GM20431 (cell line): ENCODE results near the gene CTSZ.

Experiments used
- in situ Hi-C: fragments of 300-500 bp; cut with MseI, MboI; formaldehyde crosslinking; loops from one replicate; pipeline ENCODE4 v1.15.0; 2020; ENCODE audit warnings: low sequenced_read_pairs; ENCODE audit not compliant: unreplicated experiment

The CTSZ gene

DNA sequence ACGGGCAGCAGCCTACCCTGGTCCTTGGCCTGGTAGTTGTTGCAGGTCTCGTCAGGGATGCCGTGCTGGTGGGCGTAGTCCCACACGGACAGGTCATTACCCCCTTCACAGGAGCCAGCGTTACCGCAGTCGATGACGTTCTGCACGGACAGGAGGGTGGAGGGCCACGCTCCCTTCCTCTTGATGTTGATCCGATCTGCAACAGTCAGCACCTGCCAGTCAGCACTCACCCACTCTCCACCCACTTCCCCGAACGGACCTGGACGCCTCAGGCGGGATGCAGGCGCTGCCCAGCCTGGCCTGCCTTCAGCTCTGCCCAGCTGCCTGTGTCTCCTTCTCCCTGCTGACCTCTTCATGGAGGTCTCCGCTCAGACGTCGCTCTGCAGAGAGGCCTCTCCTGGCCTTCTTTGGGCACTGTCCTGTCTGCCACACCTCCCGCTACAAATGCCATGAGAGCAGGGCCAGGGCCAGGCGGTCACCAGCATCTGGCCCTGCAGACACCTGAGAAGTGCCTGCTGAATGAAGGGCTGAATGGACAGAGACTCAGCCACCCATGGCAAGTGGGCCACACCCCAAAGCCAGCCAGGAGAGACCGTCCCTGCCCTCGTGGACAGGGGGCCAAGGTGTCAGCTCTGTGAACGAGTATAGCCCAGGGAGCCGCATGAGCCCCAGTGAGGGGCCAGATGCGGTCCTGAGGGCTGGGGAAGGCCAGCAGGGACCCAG is 5.4 kb downstream of the CTSZ start:
- in situ Hi-C loops: no loop called here

DNA sequence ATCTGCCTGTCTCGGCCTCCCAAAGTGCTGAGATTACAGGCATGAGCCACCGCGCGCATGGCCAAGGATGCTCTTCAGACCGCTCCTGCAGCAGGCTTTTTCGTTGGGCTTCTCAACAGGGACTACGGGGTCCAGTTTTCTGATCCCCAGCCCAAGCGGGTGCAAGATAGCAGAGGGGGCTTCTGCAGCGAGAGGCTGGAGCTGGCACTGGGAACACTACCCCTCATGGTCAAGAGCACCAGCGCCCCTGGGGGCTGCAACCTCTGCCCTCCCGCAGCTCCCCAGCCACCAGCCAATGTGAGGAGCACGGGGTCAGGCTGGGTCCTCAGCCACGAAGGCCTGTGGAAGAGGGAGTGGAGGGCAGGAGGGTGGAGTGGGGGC is 6.0 kb downstream of the CTSZ start:
- in situ Hi-C loops: no loop called here

DNA sequence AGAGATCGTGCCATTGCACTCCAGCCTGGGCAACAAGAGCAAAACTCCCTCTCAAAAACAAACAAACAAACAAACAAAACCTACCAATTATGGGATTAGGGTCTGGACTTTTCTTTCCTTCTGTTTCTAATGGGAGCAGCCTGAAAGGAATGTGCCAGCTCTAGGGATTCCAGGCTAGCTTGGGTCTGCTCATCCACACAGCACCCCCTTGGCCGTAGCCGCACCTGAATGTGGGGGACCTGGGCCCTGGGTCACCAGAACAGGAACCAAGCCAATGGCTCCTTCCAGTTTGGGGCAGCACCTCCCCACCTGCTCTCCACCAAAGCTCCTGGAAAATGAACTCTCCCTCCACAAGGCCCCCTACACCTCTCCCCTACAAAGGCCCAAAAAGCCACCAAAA is 6.7 kb downstream of the CTSZ start:
- in situ Hi-C loops: no loop called here

DNA sequence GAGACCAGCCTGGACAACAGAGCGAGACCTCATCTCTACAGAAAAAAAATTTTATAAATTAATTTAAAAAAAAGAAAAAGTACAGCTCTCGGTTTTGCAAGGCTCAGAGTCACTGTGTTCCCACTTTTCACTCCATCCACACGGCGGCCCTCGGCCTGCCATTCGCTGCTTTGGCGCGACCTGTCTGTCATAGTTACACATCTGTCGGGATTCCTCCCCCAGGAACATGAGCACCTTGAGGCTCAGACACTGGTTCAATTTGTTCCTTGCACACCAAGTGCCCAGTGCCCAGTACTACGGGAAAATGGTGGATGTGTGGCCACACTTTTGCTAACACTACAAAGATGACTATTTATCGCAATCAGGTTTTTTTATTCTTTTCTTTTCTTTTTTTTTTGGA is 8.4 kb downstream of the CTSZ start:
- in situ Hi-C loops: no loop called here

DNA sequence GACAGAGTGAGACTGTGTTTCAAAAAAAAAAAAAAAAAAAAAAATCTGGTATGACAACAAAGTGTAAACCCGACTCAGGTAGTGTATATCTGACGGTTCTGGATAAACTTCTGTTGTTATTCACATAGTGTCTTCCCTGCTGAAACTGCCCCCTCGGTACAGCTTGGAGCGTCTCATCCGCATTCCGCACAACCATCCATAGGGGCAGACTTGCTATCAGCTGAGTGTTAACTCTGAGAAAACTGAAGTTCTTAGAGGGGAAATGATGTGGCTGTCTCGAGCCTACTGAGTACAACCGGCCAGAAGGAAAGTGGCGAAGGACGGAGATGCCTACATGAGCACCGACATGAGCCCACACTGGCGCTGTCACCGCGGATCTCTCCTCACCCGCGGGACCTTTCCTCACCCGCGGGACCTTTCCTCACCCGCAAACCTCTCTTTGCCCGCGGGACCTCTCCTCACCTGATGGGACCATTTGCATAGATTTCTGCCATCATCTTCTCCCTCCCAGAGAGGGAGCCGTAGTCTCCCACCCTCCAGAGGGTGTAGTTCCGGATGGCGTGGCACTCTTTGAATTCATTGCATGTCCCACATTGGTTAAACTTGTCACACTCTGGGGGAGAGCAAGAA is 9.8 kb downstream of the CTSZ start:
- in situ Hi-C loops: no loop called here

DNA sequence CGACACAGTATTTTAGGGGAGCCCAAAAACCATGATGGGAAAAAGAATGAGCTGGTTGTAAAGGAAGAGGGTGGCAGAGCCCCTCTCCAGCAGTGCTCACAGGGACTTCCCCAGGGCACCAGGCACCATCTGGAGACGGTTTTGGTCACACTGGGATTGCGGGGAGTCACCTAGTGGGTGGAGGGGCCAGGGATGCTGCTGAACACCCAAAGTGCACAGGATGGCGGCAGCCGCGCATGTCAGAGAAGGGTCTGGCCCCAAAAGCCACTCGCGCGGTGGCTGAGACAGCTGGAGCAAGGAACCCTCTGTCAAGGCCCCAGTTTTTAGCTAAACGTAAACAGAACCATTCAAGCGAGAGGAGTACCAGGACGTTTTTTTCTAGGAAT is 10.8 kb downstream of the CTSZ start:
- in situ Hi-C loops: no loop called here

DNA sequence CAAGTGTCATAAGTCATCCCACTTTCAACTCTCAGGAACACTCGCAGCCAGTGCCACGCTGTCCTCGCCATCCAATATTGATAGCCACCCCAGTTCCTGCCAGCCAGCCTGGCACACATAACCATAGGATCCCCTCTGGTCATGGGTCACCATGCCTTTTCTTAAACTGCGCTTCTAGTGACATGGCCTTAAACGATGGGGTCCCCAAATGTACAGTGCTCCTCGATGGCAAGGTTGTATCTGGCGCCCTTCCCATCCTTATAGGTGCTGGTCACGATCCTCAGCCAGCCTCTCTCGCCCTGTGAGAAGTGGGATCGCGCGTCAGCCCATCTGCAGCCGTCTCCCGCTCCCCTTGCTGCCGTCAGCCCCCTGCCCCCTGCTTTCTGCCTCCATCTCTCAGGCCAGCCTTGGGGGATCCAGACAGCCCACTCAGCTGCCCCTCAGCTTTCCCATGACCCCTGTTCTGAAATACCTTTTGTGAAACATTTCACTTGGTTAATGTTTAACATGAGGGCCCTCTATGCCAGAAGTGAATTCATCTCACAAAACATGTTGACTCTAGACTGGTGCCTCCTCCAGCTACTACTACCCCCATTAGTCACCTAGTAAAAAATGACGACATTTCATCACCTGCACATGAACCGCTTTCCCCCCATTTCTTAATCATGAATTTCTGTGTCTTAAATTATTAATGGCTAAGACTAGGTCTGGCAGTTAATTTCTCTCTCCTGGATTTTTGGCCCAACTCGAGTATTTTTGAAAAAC is 11.4 kb downstream of the CTSZ start:
- in situ Hi-C loops: no loop called here

DNA sequence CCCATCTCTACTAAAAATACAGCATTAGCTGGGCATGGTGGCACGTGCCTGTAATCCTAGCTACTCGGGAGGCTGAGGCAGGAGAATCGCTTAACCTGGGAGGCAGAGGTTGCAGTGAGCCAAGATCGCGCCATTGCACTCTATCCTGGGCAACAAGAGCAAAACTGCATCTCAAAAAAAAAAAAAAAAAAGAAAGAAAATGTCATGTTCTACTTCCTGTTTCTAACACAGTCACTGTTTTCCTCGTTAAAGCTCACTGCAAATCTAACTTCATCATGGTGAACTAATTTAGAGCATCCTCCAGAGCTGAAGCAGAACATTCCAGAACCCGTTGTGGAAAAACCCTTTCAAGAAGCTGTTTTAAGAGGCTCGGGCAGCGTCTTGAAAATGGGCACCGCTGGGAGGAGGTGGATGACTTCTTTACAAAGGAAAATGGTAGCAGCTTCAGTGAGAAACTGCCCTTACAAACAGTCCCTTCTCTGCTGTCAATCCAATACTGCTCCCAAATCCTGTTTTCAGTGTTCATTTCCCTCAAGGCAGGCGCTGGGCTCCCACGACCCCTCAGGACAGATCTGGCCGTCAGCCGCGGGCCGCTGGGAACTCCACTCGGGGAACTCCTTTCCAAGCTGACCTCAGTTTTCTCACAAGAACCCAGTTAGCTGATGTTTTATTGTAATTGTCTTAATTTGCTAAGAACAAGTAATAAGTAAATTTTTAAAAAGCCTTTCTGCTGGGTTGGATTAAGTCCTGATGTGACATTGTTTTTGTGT is 12.5 kb downstream of the CTSZ start:
- in situ Hi-C loops: no loop called here

DNA sequence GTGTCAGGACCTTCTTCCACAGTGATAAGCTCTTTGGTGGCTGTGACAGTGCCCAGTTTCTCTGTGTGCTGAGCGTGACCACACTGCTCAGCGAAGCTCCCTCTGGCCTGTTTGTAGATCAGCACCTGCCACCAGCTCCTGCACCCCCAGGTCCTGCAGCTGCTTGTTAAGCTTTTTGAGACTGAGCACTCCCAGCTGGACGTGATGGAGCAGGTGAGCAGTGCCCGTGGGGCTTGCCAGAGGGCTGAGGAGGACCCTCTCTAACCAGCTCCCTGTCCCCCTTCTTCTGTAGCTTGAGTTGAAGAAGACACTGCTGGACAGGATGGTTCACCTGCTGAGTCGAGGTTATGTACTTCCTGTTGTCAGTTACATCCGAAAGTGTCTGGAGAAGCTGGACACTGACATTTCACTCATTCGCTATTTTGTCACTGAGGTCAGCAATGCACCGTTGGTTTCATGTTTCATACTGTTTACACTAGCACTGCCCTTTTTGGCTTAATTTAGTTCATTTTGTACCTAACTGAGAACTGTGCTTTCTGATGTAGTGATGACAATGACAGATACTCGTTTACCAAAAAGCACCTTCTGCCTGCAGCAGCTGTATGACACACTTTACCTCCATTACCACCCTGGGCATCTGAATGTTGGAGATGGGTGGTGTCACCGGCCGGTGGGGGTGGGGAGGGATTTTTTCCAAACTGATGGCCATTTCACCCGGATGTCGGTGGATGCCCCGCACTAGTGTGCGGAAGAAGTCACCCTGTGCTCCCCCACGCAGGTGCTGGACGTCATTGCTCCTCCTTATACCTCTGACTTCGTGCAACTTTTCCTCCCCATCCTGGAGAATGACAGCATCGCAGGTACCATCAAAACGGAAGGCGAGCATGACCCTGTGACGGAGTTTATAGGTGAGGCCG is 13.5 kb downstream of the CTSZ start:
- in situ Hi-C loops: no loop called here

DNA sequence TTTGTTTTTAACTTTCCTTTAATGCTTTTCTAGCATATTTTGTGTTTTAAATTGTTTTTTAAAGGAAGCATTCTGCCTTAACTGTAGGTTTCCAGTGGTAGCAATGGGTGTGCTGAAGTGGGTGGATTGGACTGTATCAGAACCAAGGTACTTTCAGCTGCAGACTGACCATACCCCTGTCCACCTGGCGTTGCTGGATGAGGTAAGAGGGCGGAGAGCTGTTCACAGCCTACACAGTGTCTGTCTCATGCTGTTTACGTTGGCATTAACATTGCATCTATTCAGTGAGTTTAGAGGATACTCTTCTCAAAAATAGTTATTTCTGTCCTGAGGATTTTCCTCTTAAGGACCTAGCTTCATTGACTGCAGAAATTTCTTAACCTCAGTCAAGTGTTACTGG is 14.1 kb downstream of the CTSZ start:
- in situ Hi-C loops: no loop called here

DNA sequence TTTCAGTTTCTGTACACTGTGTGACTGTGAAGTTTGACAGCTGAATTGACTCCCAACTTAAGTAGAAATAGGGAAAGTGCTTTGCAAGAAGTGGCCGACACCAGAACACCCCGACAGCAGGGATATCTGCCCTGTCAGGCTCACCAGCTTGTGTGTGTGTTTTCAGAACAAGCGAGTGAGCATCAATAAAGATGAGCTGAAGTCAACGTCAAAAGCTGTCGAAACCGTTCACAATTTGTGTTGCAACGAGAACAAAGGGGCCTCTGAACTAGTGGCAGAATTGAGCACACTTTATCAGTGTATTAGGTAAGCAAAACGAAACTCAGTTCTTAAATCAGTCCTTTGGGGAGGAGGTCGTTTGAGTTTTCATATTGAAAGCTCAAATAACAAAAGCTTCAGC is 15.3 kb downstream of the CTSZ start:
- in situ Hi-C loops: no loop called here

DNA sequence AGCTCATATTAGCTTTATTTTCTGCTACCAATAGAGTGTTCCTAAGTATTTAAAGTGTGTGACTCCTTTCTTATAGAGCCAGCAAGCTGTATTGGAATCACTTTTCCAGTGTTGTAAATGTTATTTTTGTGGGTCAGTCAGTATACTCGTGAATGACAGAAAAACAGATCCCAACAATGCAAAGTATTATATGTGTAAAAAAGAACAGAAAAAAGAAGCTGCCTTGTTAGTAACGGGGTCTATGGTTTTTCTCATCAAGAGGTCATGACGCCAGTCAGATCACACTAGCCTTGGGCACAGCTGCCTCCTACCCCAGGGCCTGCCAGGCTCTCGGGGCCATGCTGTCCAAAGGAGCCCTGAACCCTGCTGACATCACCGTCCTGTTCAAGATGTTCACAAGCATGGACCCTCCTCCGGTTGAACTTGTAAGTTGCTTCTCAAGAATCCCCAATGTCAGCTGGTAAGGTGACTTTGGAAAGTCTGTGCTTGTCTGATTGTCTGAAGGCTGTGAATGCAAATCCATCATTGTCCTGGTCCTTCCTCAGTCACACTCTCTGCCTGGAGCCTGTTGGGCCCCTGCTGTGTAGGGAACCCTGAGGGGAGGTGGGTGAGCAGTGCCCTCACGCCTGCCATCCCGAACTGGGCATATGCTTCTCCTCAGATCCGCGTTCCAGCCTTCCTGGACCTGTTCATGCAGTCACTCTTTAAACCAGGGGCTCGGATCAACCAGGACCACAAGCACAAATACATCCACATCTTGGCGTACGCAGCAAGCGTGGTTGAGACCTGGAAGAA is 16.2 kb downstream of the CTSZ start:
- in situ Hi-C loops: no loop called here

DNA sequence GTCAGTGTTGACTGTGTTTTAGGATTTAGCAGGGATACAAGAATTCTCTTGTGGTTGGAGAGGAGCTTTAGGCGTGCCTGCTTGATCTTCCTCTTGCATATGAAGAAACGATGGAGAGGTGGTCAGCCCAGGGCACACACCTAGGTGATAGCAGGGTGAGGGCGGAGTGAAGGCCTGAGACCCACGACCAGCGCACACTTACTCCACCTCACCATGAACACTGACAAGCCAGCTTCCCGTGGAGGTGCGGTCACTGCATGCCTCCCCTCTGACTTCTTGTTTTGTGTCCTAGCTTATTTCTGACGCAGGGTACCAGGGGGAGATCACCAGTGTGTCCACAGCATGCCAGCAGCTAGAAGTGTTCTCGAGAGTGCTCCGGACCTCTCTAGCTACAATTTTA is 17.9 kb downstream of the CTSZ start:
- in situ Hi-C loops: no loop called here

DNA sequence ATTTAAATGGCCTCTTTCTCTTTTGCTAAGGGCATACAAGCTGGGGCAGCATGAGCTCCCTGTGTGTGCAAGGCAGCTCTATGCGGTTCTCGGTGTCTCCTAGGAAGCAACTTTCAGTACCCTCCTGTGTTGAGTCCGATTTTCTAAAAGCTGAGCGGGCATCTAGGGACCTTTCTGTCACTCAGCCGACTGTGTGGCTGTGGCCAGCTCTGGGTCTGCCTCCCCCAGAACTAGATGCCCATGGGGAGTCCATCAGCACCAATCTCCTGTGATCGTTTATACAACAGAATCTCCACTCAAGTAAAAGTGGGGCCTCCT is 18.5 kb downstream of the CTSZ start:
- in situ Hi-C loops: no loop called here

DNA sequence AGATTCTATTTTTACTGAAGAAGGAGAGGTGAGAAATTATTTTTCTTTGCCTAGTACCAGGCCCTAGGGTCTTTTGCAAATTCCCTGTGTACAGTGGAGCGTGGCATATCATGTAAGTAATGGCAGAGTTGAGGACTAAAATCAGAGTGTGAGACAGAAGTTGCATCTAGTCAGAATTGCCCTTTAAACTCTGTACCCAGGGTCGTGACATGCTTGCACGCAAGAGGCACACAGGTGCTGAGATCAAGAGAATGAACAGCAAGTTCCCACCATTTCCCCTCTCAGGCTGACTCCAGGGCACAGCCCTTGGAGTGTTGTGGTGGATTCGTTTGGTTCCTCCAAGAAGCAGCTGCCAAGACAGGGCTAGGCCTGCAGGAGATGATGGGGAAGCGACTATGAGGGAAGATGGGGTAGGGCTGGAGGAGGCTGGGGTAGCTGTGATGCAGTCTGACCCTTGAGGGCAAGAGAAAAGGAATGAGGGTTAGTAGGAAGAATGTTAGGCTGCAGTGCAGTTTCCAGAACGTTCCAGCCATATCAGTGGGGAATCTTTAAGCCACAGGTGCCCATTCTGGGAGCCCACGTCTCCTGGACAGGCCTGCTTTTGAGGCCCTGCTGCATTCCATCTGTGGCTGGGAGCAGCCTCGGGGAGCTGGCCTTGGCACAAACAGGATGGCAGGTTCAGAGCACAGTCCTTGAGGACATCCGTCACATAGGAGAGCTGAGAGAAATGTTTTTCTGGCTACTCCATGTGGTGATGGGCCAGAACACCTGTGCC is 19.1 kb downstream of the CTSZ start:
- in situ Hi-C loops: no loop called here

DNA sequence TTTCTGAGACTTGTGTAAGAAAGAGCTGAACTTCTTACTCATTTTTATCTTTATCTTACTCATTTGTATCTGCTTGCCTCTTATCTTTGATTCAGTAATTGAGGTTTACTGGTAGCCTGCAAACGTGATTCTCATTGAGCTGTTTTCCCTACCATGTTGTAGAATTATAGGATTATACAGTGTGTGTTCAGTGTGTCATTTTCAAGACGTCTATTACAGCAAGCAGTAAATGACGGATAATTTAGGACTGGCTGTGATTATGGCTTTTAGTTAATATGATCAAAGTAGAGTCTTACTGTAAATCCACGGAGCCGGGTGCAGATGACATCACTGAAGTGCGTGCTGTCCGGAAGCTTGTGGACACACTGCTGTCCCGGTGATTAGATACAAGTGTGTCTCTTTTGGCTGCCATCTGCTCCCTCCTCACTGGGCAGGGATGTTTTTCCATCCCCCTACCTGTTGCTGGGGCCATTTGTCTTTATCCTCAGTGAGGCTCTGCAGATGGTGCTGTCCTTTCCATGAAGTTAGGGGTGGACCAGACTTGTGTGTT is 20.0 kb downstream of the CTSZ start:
- in situ Hi-C loops: no loop called here

DNA sequence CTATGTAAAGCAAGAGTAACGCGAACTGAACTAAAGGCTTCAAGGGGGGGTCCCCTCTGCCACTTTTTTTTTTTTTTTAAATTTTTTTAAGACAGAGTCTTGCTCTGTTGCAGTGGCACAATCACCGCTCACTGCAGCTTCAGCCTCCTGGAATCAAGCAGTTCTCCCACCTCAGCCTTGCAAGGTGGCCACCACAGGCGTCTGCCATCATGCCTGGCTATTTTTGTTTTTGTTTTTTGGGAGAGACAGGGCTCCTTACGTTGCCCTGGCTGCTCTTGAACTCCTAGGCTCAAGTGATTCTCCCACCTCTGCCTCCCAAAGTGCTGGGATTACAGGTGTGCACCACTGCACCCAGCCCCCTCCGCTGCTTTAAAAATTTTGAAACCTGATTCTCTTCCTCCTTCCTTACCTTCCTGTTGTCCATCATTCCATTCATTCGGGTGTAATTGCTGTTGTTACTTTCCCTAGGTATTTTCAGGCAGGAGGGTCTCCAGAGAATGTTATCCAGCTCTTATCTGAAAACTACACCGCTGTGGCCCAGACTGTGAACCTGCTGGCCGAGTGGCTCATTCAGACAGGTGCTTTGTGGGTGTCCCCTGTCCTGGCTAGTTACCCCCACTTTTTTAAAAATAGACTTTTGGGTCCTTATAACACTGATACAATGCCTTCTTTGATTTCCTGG is 20.6 kb downstream of the CTSZ start:
- in situ Hi-C loops: no loop called here

DNA sequence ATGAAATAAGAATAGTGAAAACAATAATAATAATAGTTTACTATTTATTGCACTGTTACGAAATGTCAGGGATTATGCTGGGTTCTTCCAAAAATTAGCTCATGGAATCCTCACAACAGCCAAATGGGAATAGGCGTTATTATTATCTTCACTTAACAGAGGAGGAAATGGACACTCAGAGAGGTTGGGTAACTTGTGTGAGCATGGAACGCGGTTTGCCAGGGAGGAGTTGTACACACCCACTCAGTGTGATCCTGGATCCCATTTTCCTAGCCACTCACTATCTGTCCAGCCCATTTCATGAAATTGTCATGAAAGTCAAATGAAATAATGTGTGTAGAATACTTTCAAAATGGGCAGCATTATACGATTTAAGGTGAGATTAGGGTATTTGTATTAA is 21.4 kb downstream of the CTSZ start:
- in situ Hi-C loops: no loop called here
